H9 (cell line): ENCODE results near the gene EPM2A. TPM values are rescaled to one million over a fixed set of nuclear protein-coding genes. Genes with fewer than 3 reads are reported as not detected.
"Not testable (repeated sequence)": the region's sequence is repeated elsewhere in the genome, so short reads cannot be mapped to it uniquely, and the experiment has no call there.

Experiments used
- DNase-seq: peaks from one replicate; pipeline ENCODE4 v3.0.0-alpha.2; 2017
- H2AFZ ChIP-seq: one replicate; pipeline ENCODE4 v1.6.1; 2013; ENCODE audit warnings: mild to moderate bottlenecking, low read length, control low read depth, moderate library complexity
- H2AK5ac ChIP-seq: 2 replicates; pipeline ENCODE4 v1.6.1; 2013; ENCODE audit warnings: low read length, control low read depth, mixed read lengths; ENCODE audit not compliant: insufficient read length
- H2BK120ac ChIP-seq: one replicate; pipeline ENCODE4 v1.6.1; 2013; ENCODE audit warnings: low read depth, mild to moderate bottlenecking, low read length, control low read depth, inconsistent platforms; ENCODE audit not compliant: poor library complexity, severe bottlenecking
- H2BK12ac ChIP-seq: 2 replicates; pipeline ENCODE4 v1.6.1; 2013; ENCODE audit warnings: low read length, control low read depth, mixed read lengths, low read depth; ENCODE audit not compliant: insufficient read length
- H2BK15ac ChIP-seq: 2 replicates; pipeline ENCODE4 v1.6.1; 2013; ENCODE audit warnings: low read depth, low read length, control low read depth
- H2BK20ac ChIP-seq: one replicate; pipeline ENCODE4 v1.6.1; 2013; ENCODE audit warnings: low read depth, mild to moderate bottlenecking, low read length, control low read depth, inconsistent platforms; ENCODE audit not compliant: poor library complexity, severe bottlenecking
- H2BK5ac ChIP-seq: 2 replicates; pipeline ENCODE4 v1.6.1; 2013; ENCODE audit warnings: low read length, control low read depth, mixed read lengths; ENCODE audit not compliant: insufficient read length
- H3K14ac ChIP-seq: 2 replicates; pipeline ENCODE4 v1.6.1; 2013; ENCODE audit warnings: low read length, control low read depth; ENCODE audit not compliant: insufficient read depth
- H3K18ac ChIP-seq: 2 replicates; pipeline ENCODE4 v1.6.1; 2013; ENCODE audit warnings: low read depth, mild to moderate bottlenecking, mixed read lengths, low read length, control low read depth; ENCODE audit not compliant: insufficient read length
- H3K23ac ChIP-seq: 2 replicates; pipeline ENCODE4 v1.6.1; 2013; ENCODE audit warnings: low read length, control low read depth, mixed read lengths, low read depth; ENCODE audit not compliant: insufficient read length
- H3K23me2 ChIP-seq: 2 replicates; pipeline ENCODE4 v1.6.1; 2013; ENCODE audit warnings: low read depth, mild to moderate bottlenecking, mixed read lengths, low read length, control low read depth; ENCODE audit not compliant: insufficient read length, poor library complexity, severe bottlenecking
- H3K27ac ChIP-seq: 2 replicates; pipeline ENCODE4 v1.5.1; 2013; ENCODE audit warnings: low read length, control low read depth, mixed read lengths, low read depth; ENCODE audit not compliant: insufficient read length
- H3K27me3 ChIP-seq: 2 replicates; pipeline ENCODE4 v1.6.1; 2013; ENCODE audit warnings: low read length, control low read depth, inconsistent platforms; ENCODE audit not compliant: insufficient read depth
- H3K4ac ChIP-seq: 2 replicates; pipeline ENCODE4 v1.6.1; 2013; ENCODE audit warnings: low read depth, mild to moderate bottlenecking, control low read depth, inconsistent platforms, low read length, moderate library complexity
- H3K4me1 ChIP-seq: 2 replicates; pipeline ENCODE4 v1.6.1; 2013; ENCODE audit warnings: low read length, control low read depth, inconsistent platforms; ENCODE audit not compliant: insufficient read depth
- H3K4me2 ChIP-seq: 2 replicates; pipeline ENCODE4 v1.6.1; 2013; ENCODE audit warnings: low read length, control low read depth, mixed read lengths; ENCODE audit not compliant: insufficient read length, insufficient read depth
- H3K56ac ChIP-seq: 2 replicates; pipeline ENCODE4 v1.6.1; 2013; ENCODE audit warnings: low read depth, mild to moderate bottlenecking, mixed read lengths, low read length, control low read depth; ENCODE audit not compliant: insufficient read length
- H3K79me1 ChIP-seq: 2 replicates; pipeline ENCODE4 v1.6.1; 2013; ENCODE audit warnings: low read depth, mild to moderate bottlenecking, moderate library complexity, low read length, control low read depth, inconsistent platforms; ENCODE audit not compliant: insufficient read depth, poor library complexity, severe bottlenecking
- H3K79me2 ChIP-seq: 2 replicates; pipeline ENCODE4 v1.6.1; 2013; ENCODE audit warnings: low read length, control low read depth, inconsistent platforms; ENCODE audit not compliant: insufficient read depth
- H3K9ac ChIP-seq: 2 replicates; pipeline ENCODE4 v1.6.1; 2013; ENCODE audit warnings: low read length, control low read depth, mixed read lengths; ENCODE audit not compliant: insufficient read length; ENCODE audit errors: extremely low read depth
- H3K9me3 ChIP-seq: one replicate; pipeline ENCODE4 v1.6.1; 2013; ENCODE audit warnings: low read depth, low read length, inconsistent platforms; ENCODE audit not compliant: control insufficient read depth
- H3T11ph ChIP-seq: one replicate; pipeline ENCODE4 v1.6.1; 2013; ENCODE audit warnings: mild to moderate bottlenecking, low read length, control low read depth, inconsistent platforms
- H4K20me1 ChIP-seq: one replicate; pipeline ENCODE4 v1.6.1; 2013; ENCODE audit not compliant: control insufficient read depth, insufficient read length, insufficient read depth
- H4K5ac ChIP-seq: 2 replicates; pipeline ENCODE4 v1.6.1; 2013; ENCODE audit warnings: low read depth, mild to moderate bottlenecking, mixed read lengths, low read length, control low read depth; ENCODE audit not compliant: insufficient read length
- H4K8ac ChIP-seq: replicated peaks from 2 replicates; pipeline ENCODE4 v1.6.1; 2013; ENCODE audit warnings: low read length, control low read depth, mixed read lengths, low read depth; ENCODE audit not compliant: insufficient read length
- H4K91ac ChIP-seq: 2 replicates; pipeline ENCODE4 v1.6.1; 2013; ENCODE audit warnings: low read depth, mild to moderate bottlenecking, moderate library complexity, mixed read lengths, low read length, control low read depth; ENCODE audit not compliant: insufficient read length
- H3K27ac Mint-ChIP-seq, 3 experiments: 2 replicates in 2 of 3; 3 replicates in 1 of 3; pipeline ENCODE4 v1.8.0; 2020 to 2021; ENCODE audit warnings: mixed read lengths in 3 of 3, mild to moderate bottlenecking in 1 of 3, moderate library complexity in 1 of 3
- H3K27me3 Mint-ChIP-seq: 2 replicates; pipeline ENCODE4 v1.8.0; 2021; ENCODE audit warnings: low read depth, mild to moderate bottlenecking, moderate library complexity, mixed read lengths
- H3K36me3 Mint-ChIP-seq, 3 experiments: 2 replicates in 2 of 3; 3 replicates in 1 of 3; pipeline ENCODE4 v1.8.0; 2020 to 2021; ENCODE audit warnings: low read depth in 3 of 3, mixed read lengths in 3 of 3; ENCODE audit not compliant: insufficient read depth in 1 of 3
- H3K4me1 Mint-ChIP-seq, 2 experiments: 2 replicates each; pipeline ENCODE4 v1.8.0; 2020; ENCODE audit warnings: mixed read lengths in 2 of 2
- H3K4me3 Mint-ChIP-seq, 2 experiments: 2 replicates in 1 of 2; 3 replicates in 1 of 2; pipeline ENCODE4 v1.8.0; 2020 to 2021; ENCODE audit warnings: mild to moderate bottlenecking in 2 of 2, mixed read lengths in 2 of 2, moderate library complexity in 1 of 2
- H3K9me3 Mint-ChIP-seq, 2 experiments: 2 replicates in 1 of 2; 3 replicates in 1 of 2; pipeline ENCODE4 v1.8.0; 2020; ENCODE audit warnings: mild to moderate bottlenecking in 2 of 2, mixed read lengths in 2 of 2, moderate library complexity in 1 of 2
- CTCF ChIP-seq: fragments of 200-600 bp; sonication (generic); conservative IDR thresholded peaks from 3 replicates; pipeline ENCODE4 v1.8.0; 2021; ENCODE audit warnings: antibody characterized with exemption, mild to moderate bottlenecking
- WGBS: extraction: QIAGEN DNeasy Blood & Tissue Kit; methylation state at CpG from one replicate; pipeline ENCODE4 v1.1.7; 2013; ENCODE audit warnings: missing lambda C conversion rate, low lambda C conversion rate, mixed read lengths; ENCODE audit not compliant: insufficient read length; ENCODE audit errors: extremely low coverage; 5-methylcytosine and 5-hydroxymethylcytosine counted together
- total RNA-seq: library from RNA; stranded (reverse); gene quantifications from 2 replicates; pipeline ENCODE4 v1.2.1, GENCODE V29; 2021

Gene EPM2A
- total RNA-seq, 1 experiment from 2014 or later = 8.2 TPM

GRCh38 chr6:145699462-145699861 is 35.9 kb downstream of the EPM2A start:
- no peaks in the 10 kb centered on the region for H3K27me3 Mint-ChIP-seq
- H4K8ac ChIP-seq = no peak overlapping the region
- H3K4me2 ChIP-seq = no peak overlapping the region
- no peak for TF ChIP-seq CTCF
- no peaks in the 10 kb centered on the region for H3K9me3 ChIP-seq
- peaks cover 7 to 18% (median 11%) of the 10 kb centered on the region in 3 experiments; a peak in 6 of 7 replicates for H3K36me3 Mint-ChIP-seq
- no peak overlapping the region for H3T11ph ChIP-seq
- H2AFZ ChIP-seq = no peak overlapping the region
- H2BK5ac ChIP-seq = no peak overlapping the region
- no peak overlapping the region for H2BK120ac ChIP-seq
- H3K27me3 ChIP-seq = no peaks in the 10 kb centered on the region
- no peaks in the 10 kb centered on the region for H3K23me2 ChIP-seq
- H3K79me2 ChIP-seq = no peaks in the 10 kb centered on the region
- no peak overlapping the region for H3K27ac ChIP-seq
- H3K79me1 ChIP-seq = no peaks in the 10 kb centered on the region
- H3K4ac ChIP-seq = no peak overlapping the region
- H3K23ac ChIP-seq = no peak overlapping the region
- H3K4me3 Mint-ChIP-seq = no peak overlapping the region
- H3K27ac Mint-ChIP-seq = no peak overlapping the region
- H2AK5ac ChIP-seq = no peak overlapping the region
- H4K91ac ChIP-seq = no peak overlapping the region
- H2BK15ac ChIP-seq = no peak overlapping the region
- no peak overlapping the region for H3K9ac ChIP-seq
- H2BK20ac ChIP-seq = no peak overlapping the region
- H3K9me3 Mint-ChIP-seq = peaks cover 9 to 13% of the 10 kb centered on the region in 2 experiments
- H4K20me1 ChIP-seq = no peaks in the 10 kb centered on the region
- H3K4me1 Mint-ChIP-seq = no peaks in the 10 kb centered on the region
- no peak overlapping the region for H3K56ac ChIP-seq
- H3K4me1 ChIP-seq = no peaks in the 10 kb centered on the region
- no peak overlapping the region for H3K18ac ChIP-seq
- no peak for DNase-seq
- H2BK12ac ChIP-seq = no peak overlapping the region
- H4K5ac ChIP-seq = no peak overlapping the region
- no peak overlapping the region for H3K14ac ChIP-seq

GRCh38 chr6:145697401-145697800 is 37.9 kb downstream of the EPM2A start:
- H2AK5ac ChIP-seq, H2BK120ac ChIP-seq, H3K27ac ChIP-seq, H4K20me1 ChIP-seq, H3K4me2 ChIP-seq, H3K27me3 Mint-ChIP-seq, H3K9me3 ChIP-seq, H3K56ac ChIP-seq, H2BK5ac ChIP-seq, H2BK12ac ChIP-seq, H3K18ac ChIP-seq, H3K27ac Mint-ChIP-seq, H4K8ac ChIP-seq, H3K9ac ChIP-seq, H3K79me1 ChIP-seq, DNase-seq, H3K23me2 ChIP-seq, H3K27me3 ChIP-seq, H3T11ph ChIP-seq, H4K91ac ChIP-seq, H2AFZ ChIP-seq, H3K14ac ChIP-seq, H3K4me3 Mint-ChIP-seq, H3K79me2 ChIP-seq, H3K4me1 ChIP-seq, H3K23ac ChIP-seq, H2BK15ac ChIP-seq, H3K4ac ChIP-seq, H3K4me1 Mint-ChIP-seq, H4K5ac ChIP-seq, H2BK20ac ChIP-seq: not testable (repeated sequence)
- Mint-ChIP-seq H3K36me3 (peaks cover 7 to 18% (median 11%) of the 10 kb centered on the region in 3 experiments; a peak in 6 of 7 replicates), H3K9me3 (peaks cover 9 to 13% of the 10 kb centered on the region in 2 experiments)
- no CpG with 5 or more reads among the region's 12 CpGs for WGBS
